Endothelial cell of umbilical vein (primary cell): Measurements from ENCODE around the gene LRP1B. TPM values are rescaled to one million over a fixed set of nuclear protein-coding genes. Genes with fewer than 3 reads are reported as not detected.

ENCODE experiments used
- BruUV-seq: library from RNA; stranded (reverse); fragments of 400-500 nt; replicated peaks from 2 replicates; lab custom pipeline; 2021; lab: Mats Ljungman, UMichigan
- CTCF ChIA-PET: fragments of 300-600, 350-600 bp; sonication (Branson Sonifier 250); formaldehyde crosslinking; loops from one replicate; lab custom pipeline; 2021; ENCODE audit warnings: antibody characterized with exemption, inconsistent platforms; lab: Charles Lee
- POLR2A ChIA-PET: fragments of 300-600, 350-600 bp; sonication (Branson Sonifier 250); formaldehyde crosslinking; loops from one replicate; lab custom pipeline; 2021; ENCODE audit warnings: antibody characterized with exemption, inconsistent platforms; lab: Charles Lee
- DNase-seq: peaks from one replicate; pipeline ENCODE4 v3.0.0-alpha.2; 2011; ENCODE audit warnings: low read depth, low spot score
- FAIRE-seq: peaks from 2 replicates; lab custom pipeline; 2011; peaks lifted over from hg19 to GRCh38; lab: Jason Lieb, UNC
- H2AFZ ChIP-seq: 2 replicates; pipeline ENCODE4 v1.6.0; 2012; ENCODE audit warnings: low read depth, low read length, control low read depth, inconsistent platforms
- H3K27ac ChIP-seq: 2 replicates; pipeline ENCODE4 v1.5.1; 2011; ENCODE audit warnings: low read depth, mild to moderate bottlenecking, control low read depth, low read length, moderate library complexity; ENCODE audit not compliant: insufficient read depth
- H3K27me3 ChIP-seq, 2 experiments: 2 replicates each; pipeline versions ENCODE4 v1.6.0 to v1.6.1; 2011; ENCODE audit warnings: low read length in 2 of 2, mixed read lengths in 1 of 2; ENCODE audit not compliant: control insufficient read depth in 2 of 2, insufficient read depth in 2 of 2
- H3K36me3 ChIP-seq, 2 experiments: 2 replicates in 1 of 2; 3 replicates in 1 of 2; pipeline ENCODE4 v1.5.1; 2011; ENCODE audit warnings: low read length in 2 of 2, mild to moderate bottlenecking in 1 of 2, moderate library complexity in 1 of 2; ENCODE audit not compliant: control insufficient read depth in 2 of 2, insufficient read depth in 2 of 2; ENCODE audit errors: extremely low read depth in 1 of 2
- H3K4me1 ChIP-seq: 3 replicates; pipeline ENCODE4 v1.5.1; 2011; ENCODE audit warnings: mild to moderate bottlenecking, low read length; ENCODE audit not compliant: control insufficient read depth, insufficient read depth; ENCODE audit errors: extremely low read depth
- H3K4me2 ChIP-seq: 2 replicates; pipeline ENCODE4 v1.6.1; 2011; ENCODE audit warnings: low read length, control low read depth, mixed read lengths; ENCODE audit not compliant: insufficient read depth
- H3K4me3 ChIP-seq, 3 experiments: fragments of 200-600 bp in 1 of 3; sonication (generic), shearing (Covaris generic) in 1 of 3; replicated peaks in 1 of 3; 2 replicates each; pipeline ENCODE4 v1.5.1; 2011 to 2016; ENCODE audit warnings: control low read depth in 3 of 3, low read length in 3 of 3, mild to moderate bottlenecking in 2 of 3, inconsistent platforms in 1 of 3, low read depth in 1 of 3, moderate library complexity in 1 of 3; ENCODE audit not compliant: insufficient read depth in 1 of 3
- H3K79me2 ChIP-seq: 2 replicates; pipeline ENCODE4 v1.6.0; 2012; ENCODE audit warnings: low read length, inconsistent platforms; ENCODE audit not compliant: control insufficient read depth, insufficient read depth
- H3K9ac ChIP-seq: replicated peaks from 2 replicates; pipeline ENCODE3; 2011; ENCODE audit warnings: low read length, control low read depth; ENCODE audit not compliant: insufficient read depth; ENCODE audit errors: extremely low read depth
- H3K9me1 ChIP-seq: replicated peaks from 3 replicates; pipeline ENCODE4 v1.6.0; 2011; ENCODE audit warnings: mild to moderate bottlenecking, low read length; ENCODE audit not compliant: control insufficient read depth, insufficient read depth; ENCODE audit errors: extremely low read depth
- H3K9me3 ChIP-seq: replicated peaks from 2 replicates; pipeline ENCODE4 v1.5.1; 2012; ENCODE audit warnings: low read length, inconsistent platforms; ENCODE audit not compliant: control insufficient read depth, insufficient read depth
- H4K20me1 ChIP-seq: replicated peaks from 2 replicates; pipeline ENCODE3; 2011; ENCODE audit warnings: mild to moderate bottlenecking, low read length; ENCODE audit not compliant: control insufficient read depth, insufficient read depth; ENCODE audit errors: extremely low read depth
- GATA2 ChIP-seq: IDR thresholded peaks from 2 replicates; pipeline ENCODE4 v1.7.0; 2011; ENCODE audit warnings: low read depth, mild to moderate bottlenecking, moderate library complexity, mixed read lengths, low read length; ENCODE audit not compliant: insufficient read length, insufficient read depth
- MAX ChIP-seq: IDR thresholded peaks from 2 replicates; pipeline ENCODE4 v1.6.1; 2011; ENCODE audit not compliant: insufficient read depth, insufficient read length
- POLR2AphosphoS5 ChIP-seq: IDR thresholded peaks from 2 replicates; pipeline ENCODE4 v1.6.1; 2012; ENCODE audit warnings: low read depth, mild to moderate bottlenecking, control low read depth, low read length, moderate library complexity; ENCODE audit not compliant: insufficient read depth
- dilution Hi-C: fragments of 300-500 bp; cut with MboI; formaldehyde crosslinking; loops from one replicate; pipeline ENCODE4 v1.15.0; 2019; ENCODE audit warnings: low sequenced_read_pairs; ENCODE audit not compliant: extremely low pct_ligation_motif_present
- intact Hi-C: fragments of 100-400 bp; cut with micrococcal nuclease; formaldehyde crosslinking; loops from one replicate; pipeline ENCODE4 v1.10.0; 2022
- polyA plus RNA-seq, 4 experiments: library from polyadenylated mRNA; depleted of rRNA in 3 of 4; stranded (reverse) in 3 of 4; unstranded in 1 of 4; fragments of >200 nt; gene quantifications; 2 replicates each; pipeline versions ENCODE4 v1.2.1 to v1.2.3, GENCODE V29; 2011 to 2012; ENCODE audit warnings: missing spikeins in 1 of 4
- total RNA-seq: library from RNA; stranded (reverse); gene quantifications from 2 replicates; pipeline ENCODE4 v1.2.3, GENCODE V29; 2021

The LRP1B gene
- total and polyA plus RNA-seq, 2 donors (not counting 3 experiments of a cell fraction or from before 2014, with no cell fraction given), result 0.03 to 0.07 TPM

- TF ChIP-seq GATA2 (no peak), POLR2AphosphoS5 (no peak)
- no peaks in the 10 kb centered on the region for H3K9me3 ChIP-seq
- FAIRE-seq, result no peak
- H3K27me3 ChIP-seq, result no peaks in the 10 kb centered on the region
- BruUV-seq, result no TSS peak
- DNase-seq, result no peak
- no peaks in the 10 kb centered on the region for H3K36me3 ChIP-seq
- H4K20me1 ChIP-seq, result no peaks in the 10 kb centered on the region
- intact Hi-C loops, result no loop called here
- no peak overlapping the region for H2AFZ ChIP-seq
- no peaks in the 10 kb centered on the region for H3K4me1 ChIP-seq
- dilution Hi-C loops, result no loop called here
- no peak overlapping the region for H3K27ac ChIP-seq
- CTCF ChIA-PET, result no interaction called here
- H3K79me2 ChIP-seq, result no peaks in the 10 kb centered on the region
- H3K9me1 ChIP-seq, result no peaks in the 10 kb centered on the region
- H3K4me3 ChIP-seq, result no peak overlapping the region
- POLR2A ChIA-PET, result no interaction called here
- no peak overlapping the region for H3K9ac ChIP-seq
- no peak overlapping the region for H3K4me2 ChIP-seq
Measured at GRCh38 chr2:140597205-140597604, 1533.6 kb downstream of the LRP1B start.

- no peaks in the 10 kb centered on the region for H3K36me3 ChIP-seq
- no peaks in the 10 kb centered on the region for H3K9me3 ChIP-seq
- no peak overlapping the region for H3K9ac ChIP-seq
- ChIA-PET POLR2A (no interaction called here), CTCF (interaction anchor here (1.3 kb wide), 1 partner anchor 10 kb away, joined by 10 read pairs; no protein-coding TSS in a partner anchor)
- BruUV-seq, result no TSS peak
- TF ChIP-seq MAX (no peak), GATA2 (no peak), POLR2AphosphoS5 (no peak)
- H3K27me3 ChIP-seq, result no peaks in the 10 kb centered on the region
- H3K4me3 ChIP-seq, result no peak overlapping the region
- H2AFZ ChIP-seq, result no peak overlapping the region
- H4K20me1 ChIP-seq, result no peaks in the 10 kb centered on the region
- no peaks in the 10 kb centered on the region for H3K9me1 ChIP-seq
- no peak overlapping the region for H3K27ac ChIP-seq
- no peaks in the 10 kb centered on the region for H3K4me1 ChIP-seq
- no peaks in the 10 kb centered on the region for H3K79me2 ChIP-seq
- no peak for FAIRE-seq
- dilution Hi-C loops, result no loop called here
- no peak for DNase-seq
- no peak overlapping the region for H3K4me2 ChIP-seq
- intact Hi-C loops, result no loop called here
Measured at GRCh38 chr2:140596447-140596846, 1534.4 kb downstream of the LRP1B start.
